Neural progenitor cell (in vitro differentiated cells): ENCODE results near the gene ENOPH1.

Source experiments
- CTCF ChIP-seq: fragments of 200-600 bp; sonication (generic); IDR thresholded peaks from 2 replicates; pipeline ENCODE4 v1.5.1; 2017; ENCODE audit warnings: antibody characterized with exemption, mild to moderate bottlenecking
- EZH2 ChIP-seq: fragments of 200-600 bp; sonication (generic); IDR thresholded peaks from 2 replicates; pipeline ENCODE4 v1.6.1; 2017; ENCODE audit warnings: antibody characterized with exemption, mild to moderate bottlenecking, moderate library complexity

- TF ChIP-seq CTCF (no peak), EZH2 (no peak)
These were observed 21.6 kb downstream of the ENOPH1 start for GRCh38 chr4:82452026-82452425.
